Ramos (cell line): ENCODE measurements around the gene SLC7A6.

Experiments used
- in situ Hi-C: fragments of 300-500 bp; cut with MboI; formaldehyde crosslinking; loops from one replicate; pipeline ENCODE4 v1.14.3; 2022; ENCODE audit warnings: low sequenced_read_pairs; ENCODE audit not compliant: unreplicated experiment

The SLC7A6 gene

GRCh38 chr16:68296693-68297092 is 32.4 kb downstream of the SLC7A6 start:
- in situ Hi-C loops: no loop called here

- in situ Hi-C loops: no loop called here
Observed at GRCh38 chr16:68297908-68298307, 33.6 kb downstream of the SLC7A6 start.

- in situ Hi-C loops: no loop called here
Observed at GRCh38 chr16:68298312-68298711, 34.0 kb downstream of the SLC7A6 start.

GRCh38 chr16:68298907-68299561 is 34.7 kb downstream of the SLC7A6 start:
- in situ Hi-C loops: no loop called here

- in situ Hi-C loops: no loop called here
Observed at GRCh38 chr16:68299571-68300453, 35.5 kb downstream of the SLC7A6 start.

GRCh38 chr16:68300734-68301459 is 36.6 kb downstream of the SLC7A6 start:
- in situ Hi-C loops: no loop called here

GRCh38 chr16:68306633-68307032 is 42.3 kb downstream of the SLC7A6 start:
- in situ Hi-C loops: no loop called here

- in situ Hi-C loops: no loop called here
Observed at GRCh38 chr16:68309799-68310198, 45.5 kb downstream of the SLC7A6 start.

- in situ Hi-C loops: no loop called here
Observed at GRCh38 chr16:68310437-68310773, 46.1 kb downstream of the SLC7A6 start.

GRCh38 chr16:68310774-68311511 is 46.6 kb downstream of the SLC7A6 start, which contains the start of the genes PRMT7 and SLC7A6OS:
Gene PRMT7, plus strand, starts transcription at chr16:68311019. Its CDS starts 4,961 bp downstream, at chr16:68315980.
Gene SLC7A6OS, minus strand, starts transcription at chr16:68310946. Its CDS starts 20 bp downstream, at chr16:68310926.
- in situ Hi-C loops: no loop called here

GRCh38 chr16:68313116-68313515 is 48.8 kb downstream of the SLC7A6 start:
- in situ Hi-C loops: no loop called here

GRCh38 chr16:68319185-68319908 is 55.0 kb downstream of the SLC7A6 start:
- in situ Hi-C loops: no loop called here

GRCh38 chr16:68324336-68324735 is 60.0 kb downstream of the SLC7A6 start:
- in situ Hi-C loops: no loop called here

GRCh38 chr16:68324780-68325357 is 60.5 kb downstream of the SLC7A6 start:
- in situ Hi-C loops: no loop called here

- in situ Hi-C loops: no loop called here
Observed at GRCh38 chr16:68328151-68328859, 64.0 kb downstream of the SLC7A6 start.

- in situ Hi-C loops: no loop called here
Observed at GRCh38 chr16:68328860-68329390, 64.6 kb downstream of the SLC7A6 start.

- in situ Hi-C loops: loop anchor here (5.0 kb wide), 1 partner anchor 90 kb away; no protein-coding TSS in a partner anchor
Observed at GRCh38 chr16:68331879-68332410, 67.6 kb downstream of the SLC7A6 start.
